Measurements from ENCODE around the gene VASP. TPM values are rescaled to one million over a fixed set of nuclear protein-coding genes. Genes with fewer than 3 reads are reported as not detected.

VASP gene
- total and polyA plus RNA-seq, 3 donors from 2014 or later = 37.7 to 57.9 (median 52.7) TPM

GRCh38 chr19:45560038-45560437 lies 52.8 kb downstream of the VASP start:
- intact Hi-C loops (cut with DNase I; ENCODE audit: low total_unique reads) = no loop called here
- TF ChIP-seq CTCF (IDR thresholded peaks at IDR 0.05) (no peak), POLR2A (IDR thresholded peaks at IDR 0.05) (no peak)
- no peak overlapping the region for H3K27ac ChIP-seq
- H3K4me3 ChIP-seq = no peak overlapping the region
- peaks cover 8% of the 10 kb centered on the region for H3K4me1 ChIP-seq
- H3K9me3 ChIP-seq = no peaks in the 10 kb centered on the region
- WGBS, 2 donors = 71 to 86% methylated on average over 5 of the region's 5 CpGs
- H3K36me3 ChIP-seq (ENCODE audit: low read depth, missing control alignments) = no peaks in the 10 kb centered on the region
- DNase-seq = no peak
- no peaks in the 10 kb centered on the region for H3K27me3 ChIP-seq

GRCh38 chr19:45560686-45561085 lies 53.4 kb downstream of the VASP start:
- no peak overlapping the region for H3K4me3 ChIP-seq
- 89 to 98% methylated on average over 11 of the region's 11 CpGs for WGBS, 2 donors
- DNase-seq = no peak
- H3K36me3 ChIP-seq (ENCODE audit: low read depth, missing control alignments) = no peaks in the 10 kb centered on the region
- no peak for TF ChIP-seq POLR2A (IDR thresholded peaks at IDR 0.05)
- H3K27me3 ChIP-seq = no peaks in the 10 kb centered on the region
- intact Hi-C loops (cut with DNase I; ENCODE audit: low total_unique reads) = no loop called here
- peaks cover 8% of the 10 kb centered on the region for H3K4me1 ChIP-seq
- H3K9me3 ChIP-seq = no peaks in the 10 kb centered on the region
- no peak overlapping the region for H3K27ac ChIP-seq

GRCh38 chr19:45564131-45564780 lies 57.0 kb downstream of the VASP start:
- no peak for DNase-seq
- H3K9me3 ChIP-seq = no peaks in the 10 kb centered on the region
- intact Hi-C loops (cut with DNase I; ENCODE audit: low total_unique reads) = no loop called here
- peaks cover 8% of the 10 kb centered on the region for H3K4me1 ChIP-seq
- no peaks in the 10 kb centered on the region for H3K36me3 ChIP-seq (ENCODE audit: low read depth, missing control alignments)
- TF ChIP-seq POLR2A (IDR thresholded peaks at IDR 0.05) = no peak
- TF ChIP-seq CTCF (IDR thresholded peaks at IDR 0.05) = no peak
- no peak overlapping the region for H3K27ac ChIP-seq
- no peak overlapping the region for H3K4me3 ChIP-seq
- WGBS, 2 donors = 63 to 72% methylated on average over 5 of the region's 5 CpGs
- no peaks in the 10 kb centered on the region for H3K27me3 ChIP-seq

- no peak overlapping the region for H3K27ac ChIP-seq
- intact Hi-C loops (cut with DNase I; ENCODE audit: low total_unique reads) = no loop called here
- H3K36me3 ChIP-seq (ENCODE audit: low read depth, missing control alignments) = no peaks in the 10 kb centered on the region
- no peak overlapping the region for H3K4me3 ChIP-seq
- peaks cover 4% of the 10 kb centered on the region for H3K4me1 ChIP-seq
- no peak for DNase-seq
- 89 to 91% methylated on average over 2 of the region's 2 CpGs for WGBS, 2 donors
- no peak for TF ChIP-seq CTCF (IDR thresholded peaks at IDR 0.05)
- TF ChIP-seq POLR2A (IDR thresholded peaks at IDR 0.05) = no peak
- H3K9me3 ChIP-seq = no peaks in the 10 kb centered on the region
- no peaks in the 10 kb centered on the region for H3K27me3 ChIP-seq
These were observed 60.3 kb downstream of the VASP start for GRCh38 chr19:45567609-45568008.

GRCh38 chr19:45568732-45569131 lies 61.5 kb downstream of the VASP start:
- DNase-seq = no peak
- intact Hi-C loops (cut with DNase I; ENCODE audit: low total_unique reads) = no loop called here
- no peaks in the 10 kb centered on the region for H3K9me3 ChIP-seq
- H3K36me3 ChIP-seq (ENCODE audit: low read depth, missing control alignments) = no peaks in the 10 kb centered on the region
- H3K27me3 ChIP-seq = no peaks in the 10 kb centered on the region
- H3K4me1 ChIP-seq = no peaks in the 10 kb centered on the region
- no peak overlapping the region for H3K27ac ChIP-seq
- WGBS, 2 donors = 100% methylated on average over 2 to 3 of the region's 3 CpGs
- no peak for TF ChIP-seq POLR2A (IDR thresholded peaks at IDR 0.05)
- no peak for TF ChIP-seq CTCF (IDR thresholded peaks at IDR 0.05)
- no peak overlapping the region for H3K4me3 ChIP-seq

All from testis (tissue), 3 donors.